ENCODE results near the gene TRIM29.

DNA sequence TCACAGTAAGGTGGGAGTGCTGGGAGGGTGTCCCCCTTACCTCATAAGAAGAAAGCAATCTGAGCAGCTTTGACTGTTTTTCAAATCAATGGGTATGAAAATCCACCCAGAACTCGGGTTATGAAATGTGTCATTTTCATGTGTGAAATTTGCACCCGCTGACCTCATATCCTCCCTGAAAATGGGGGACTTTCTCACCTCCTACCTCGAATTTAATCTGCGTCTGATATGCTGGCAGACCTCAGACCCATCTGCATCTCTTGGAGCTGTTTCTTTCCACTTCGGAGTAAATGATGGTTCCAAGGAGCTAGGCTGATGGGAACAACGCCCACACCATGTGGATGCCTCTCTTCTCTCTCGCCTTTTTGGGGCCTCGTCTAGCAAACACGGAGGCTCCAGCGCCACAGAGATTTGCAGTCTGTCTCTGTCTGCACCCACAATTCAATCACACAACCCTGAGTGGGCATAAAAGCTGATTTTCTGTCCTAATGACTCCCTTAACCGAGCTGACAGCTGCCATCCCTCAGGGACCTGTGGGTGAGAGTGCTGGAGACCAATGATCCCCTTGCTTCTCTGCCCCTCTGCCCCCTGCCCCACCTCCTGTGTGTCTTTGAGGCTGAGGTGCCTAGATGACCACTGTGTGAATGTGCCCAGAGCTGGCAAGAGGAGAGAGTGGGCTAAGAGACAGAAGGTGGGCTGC, 71.0 kb downstream of the TRIM29 start:
- no peak for TF ChIP-seq CREB1 (IDR thresholded peaks at IDR 0.05; ENCODE audit: low read depth)
- TF ChIP-seq, protein P1, sequence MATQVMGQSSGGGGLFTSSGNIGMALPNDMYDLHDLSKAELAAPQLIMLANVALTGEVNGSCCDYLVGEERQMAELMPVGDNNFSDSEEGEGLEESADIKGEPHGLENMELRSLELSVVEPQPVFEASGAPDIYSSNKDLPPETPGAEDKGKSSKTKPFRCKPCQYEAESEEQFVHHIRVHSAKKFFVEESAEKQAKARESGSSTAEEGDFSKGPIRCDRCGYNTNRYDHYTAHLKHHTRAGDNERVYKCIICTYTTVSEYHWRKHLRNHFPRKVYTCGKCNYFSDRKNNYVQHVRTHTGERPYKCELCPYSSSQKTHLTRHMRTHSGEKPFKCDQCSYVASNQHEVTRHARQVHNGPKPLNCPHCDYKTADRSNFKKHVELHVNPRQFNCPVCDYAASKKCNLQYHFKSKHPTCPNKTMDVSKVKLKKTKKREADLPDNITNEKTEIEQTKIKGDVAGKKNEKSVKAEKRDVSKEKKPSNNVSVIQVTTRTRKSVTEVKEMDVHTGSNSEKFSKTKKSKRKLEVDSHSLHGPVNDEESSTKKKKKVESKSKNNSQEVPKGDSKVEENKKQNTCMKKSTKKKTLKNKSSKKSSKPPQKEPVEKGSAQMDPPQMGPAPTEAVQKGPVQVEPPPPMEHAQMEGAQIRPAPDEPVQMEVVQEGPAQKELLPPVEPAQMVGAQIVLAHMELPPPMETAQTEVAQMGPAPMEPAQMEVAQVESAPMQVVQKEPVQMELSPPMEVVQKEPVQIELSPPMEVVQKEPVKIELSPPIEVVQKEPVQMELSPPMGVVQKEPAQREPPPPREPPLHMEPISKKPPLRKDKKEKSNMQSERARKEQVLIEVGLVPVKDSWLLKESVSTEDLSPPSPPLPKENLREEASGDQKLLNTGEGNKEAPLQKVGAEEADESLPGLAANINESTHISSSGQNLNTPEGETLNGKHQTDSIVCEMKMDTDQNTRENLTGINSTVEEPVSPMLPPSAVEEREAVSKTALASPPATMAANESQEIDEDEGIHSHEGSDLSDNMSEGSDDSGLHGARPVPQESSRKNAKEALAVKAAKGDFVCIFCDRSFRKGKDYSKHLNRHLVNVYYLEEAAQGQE (IDR thresholded peaks at IDR 0.05; ENCODE audit: low read depth), result no peak
- TF ChIP-seq YY1 (IDR thresholded peaks at IDR 0.05; ENCODE audit: low read depth), result no peak
- TF ChIP-seq EGR1 (IDR thresholded peaks at IDR 0.05), result no peak

Data from Ishikawa (cell line).